Astrocyte of the spinal cord (primary cell): Measurements from ENCODE around the gene THAP2.
"Not testable (repeated sequence)": the region's sequence is repeated elsewhere in the genome, so short reads cannot be mapped to it uniquely, and the experiment has no call there.

Source experiments
- DNase-seq: peaks from one replicate; pipeline ENCODE4 v3.0.0; 2011; ENCODE audit warnings: low read depth, low spot score
- H3K4me3 ChIP-seq: 2 replicates; pipeline ENCODE4 v1.5.1; 2011; ENCODE audit warnings: low read depth, mild to moderate bottlenecking, low read length, moderate library complexity
- in situ Hi-C: cut with HindIII; loops from 2 replicates; pipeline ENCODE4 v1.10.0; 2017; ENCODE audit warnings: low sequenced_read_pairs
- TF ChIP-seq, protein P1 (sequence below): IDR thresholded peaks from 2 replicates; pipeline ENCODE4 v1.5.1; 2012; ENCODE audit warnings: low read depth, mild to moderate bottlenecking, low read length, inconsistent platforms

The THAP2 gene

DNA sequence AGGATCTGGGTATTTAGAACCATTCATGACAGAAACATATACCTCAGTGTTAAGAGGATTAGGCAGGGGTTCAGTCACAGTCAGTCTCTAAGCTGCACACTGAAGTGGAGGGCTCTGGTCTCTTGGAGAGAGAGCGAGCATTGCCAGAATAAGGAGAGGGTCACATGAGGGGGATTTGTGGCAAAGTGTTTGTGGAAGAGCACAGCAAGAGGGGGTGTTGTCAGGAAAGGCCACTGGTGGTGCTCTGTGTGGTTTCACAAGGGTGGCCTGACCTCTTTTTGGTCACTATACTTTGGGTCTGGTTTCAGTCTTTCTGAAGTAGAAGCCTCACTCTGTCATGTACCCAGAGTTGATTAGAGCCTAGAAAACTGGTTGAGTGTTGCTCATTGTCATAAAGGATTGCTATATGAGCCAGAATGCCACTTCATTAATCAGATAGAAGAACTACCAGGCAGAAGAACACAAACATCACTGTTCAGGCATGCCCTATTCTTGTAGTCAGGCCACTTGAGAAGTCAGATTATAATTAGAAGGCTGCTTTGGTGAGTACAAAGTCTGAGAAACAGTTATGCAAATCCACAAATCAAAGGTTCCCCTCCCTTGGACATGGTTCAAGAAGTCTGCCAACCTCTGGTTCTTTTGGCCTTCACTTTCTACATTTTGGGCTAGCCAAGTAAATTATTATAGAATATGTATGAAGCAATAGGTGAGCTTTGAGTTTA lies 30.2 kb downstream of the THAP2 start:
- in situ Hi-C loops, result no loop called here
- TF ChIP-seq, protein P1, sequence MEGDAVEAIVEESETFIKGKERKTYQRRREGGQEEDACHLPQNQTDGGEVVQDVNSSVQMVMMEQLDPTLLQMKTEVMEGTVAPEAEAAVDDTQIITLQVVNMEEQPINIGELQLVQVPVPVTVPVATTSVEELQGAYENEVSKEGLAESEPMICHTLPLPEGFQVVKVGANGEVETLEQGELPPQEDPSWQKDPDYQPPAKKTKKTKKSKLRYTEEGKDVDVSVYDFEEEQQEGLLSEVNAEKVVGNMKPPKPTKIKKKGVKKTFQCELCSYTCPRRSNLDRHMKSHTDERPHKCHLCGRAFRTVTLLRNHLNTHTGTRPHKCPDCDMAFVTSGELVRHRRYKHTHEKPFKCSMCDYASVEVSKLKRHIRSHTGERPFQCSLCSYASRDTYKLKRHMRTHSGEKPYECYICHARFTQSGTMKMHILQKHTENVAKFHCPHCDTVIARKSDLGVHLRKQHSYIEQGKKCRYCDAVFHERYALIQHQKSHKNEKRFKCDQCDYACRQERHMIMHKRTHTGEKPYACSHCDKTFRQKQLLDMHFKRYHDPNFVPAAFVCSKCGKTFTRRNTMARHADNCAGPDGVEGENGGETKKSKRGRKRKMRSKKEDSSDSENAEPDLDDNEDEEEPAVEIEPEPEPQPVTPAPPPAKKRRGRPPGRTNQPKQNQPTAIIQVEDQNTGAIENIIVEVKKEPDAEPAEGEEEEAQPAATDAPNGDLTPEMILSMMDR, result no peak
- no peak overlapping the region for H3K4me3 ChIP-seq
- no peak for DNase-seq

DNA sequence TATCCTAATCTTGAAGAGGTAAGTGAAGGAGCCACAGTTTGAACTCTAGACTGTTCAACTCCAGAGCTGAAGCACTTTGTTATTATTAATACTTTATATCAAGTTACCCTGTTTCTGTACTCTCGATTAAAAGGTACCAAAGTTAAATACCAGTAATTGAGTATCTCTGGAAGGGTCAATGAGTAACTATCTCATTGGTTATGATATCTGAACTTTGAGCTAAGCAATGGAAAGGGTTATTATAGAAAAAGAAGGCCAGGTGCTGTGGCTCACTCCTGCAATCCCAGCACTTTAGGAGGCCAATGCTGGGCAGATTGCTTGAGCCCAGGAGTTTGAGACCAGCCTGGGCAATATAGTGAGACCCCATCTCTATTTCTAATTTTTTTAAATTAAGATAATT lies 31.7 kb downstream of the THAP2 start:
- no peak for DNase-seq
- H3K4me3 ChIP-seq, result no peak overlapping the region
- in situ Hi-C loops, result no loop called here
- TF ChIP-seq, protein P1, result no peak

DNA sequence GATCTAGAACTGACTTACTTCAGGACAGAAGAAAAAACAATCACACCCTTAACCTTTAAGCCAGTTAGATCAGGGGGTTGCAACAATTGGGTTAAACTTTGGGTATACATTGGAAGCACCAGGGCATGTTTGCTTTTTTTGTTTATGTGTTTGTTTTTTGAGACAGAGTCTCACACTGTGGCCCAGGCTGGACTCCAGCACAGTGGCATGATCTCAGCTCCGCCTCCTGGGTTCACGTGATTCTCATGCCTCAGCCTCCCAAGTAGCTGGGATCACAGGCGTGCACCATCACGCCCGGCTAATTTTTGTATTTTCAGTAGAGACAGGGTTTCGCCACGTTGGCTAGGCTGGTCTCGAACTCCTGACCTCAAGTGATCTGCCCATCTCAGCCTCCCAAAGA lies 38.1 kb downstream of the THAP2 start:
- DNase-seq, H3K4me3 ChIP-seq, in situ Hi-C loops: not testable (repeated sequence)

DNA sequence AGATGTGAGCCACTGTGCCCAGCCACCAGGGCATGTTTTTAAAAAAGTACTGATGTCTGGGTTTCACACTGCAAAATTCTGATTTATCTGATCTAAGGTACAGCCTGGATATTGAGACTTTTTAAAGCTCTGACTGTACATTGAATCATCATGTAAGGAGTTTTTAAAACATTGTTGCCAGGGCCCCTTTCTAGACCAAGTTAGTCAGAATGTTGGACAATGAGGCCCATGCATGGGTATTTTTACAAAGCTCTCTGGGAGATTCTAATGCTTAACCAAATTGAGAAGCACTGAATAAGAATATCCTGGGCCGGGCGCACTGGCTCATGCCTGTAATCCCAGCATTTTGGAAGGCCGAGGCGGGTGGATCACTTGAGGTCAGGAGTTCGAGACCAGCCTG lies 38.5 kb downstream of the THAP2 start:
- no peak overlapping the region for H3K4me3 ChIP-seq
- no peak for DNase-seq
- in situ Hi-C loops, result no loop called here
- TF ChIP-seq, protein P1, result no peak

DNA sequence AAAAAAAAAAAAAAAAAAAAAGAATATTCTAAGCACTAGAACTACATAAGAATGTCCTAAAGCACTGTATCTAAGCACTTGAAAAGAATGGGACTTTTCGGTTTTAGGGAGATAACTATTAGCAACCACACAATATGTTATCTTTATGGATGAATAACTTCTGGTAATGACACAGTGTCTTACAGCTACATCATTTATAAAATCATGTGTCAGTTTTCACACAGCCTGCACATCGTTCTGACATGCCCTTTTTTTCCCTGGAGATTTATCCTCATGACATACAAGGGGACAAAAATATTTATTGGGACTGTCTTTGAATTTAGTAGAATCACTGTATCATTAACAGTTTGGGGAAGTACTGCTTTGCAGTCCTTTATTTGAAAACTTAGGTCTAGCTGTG lies 39.1 kb downstream of the THAP2 start:
- H3K4me3 ChIP-seq, result no peak overlapping the region
- in situ Hi-C loops, result no loop called here
- no peak for DNase-seq
- TF ChIP-seq, protein P1, result no peak

DNA sequence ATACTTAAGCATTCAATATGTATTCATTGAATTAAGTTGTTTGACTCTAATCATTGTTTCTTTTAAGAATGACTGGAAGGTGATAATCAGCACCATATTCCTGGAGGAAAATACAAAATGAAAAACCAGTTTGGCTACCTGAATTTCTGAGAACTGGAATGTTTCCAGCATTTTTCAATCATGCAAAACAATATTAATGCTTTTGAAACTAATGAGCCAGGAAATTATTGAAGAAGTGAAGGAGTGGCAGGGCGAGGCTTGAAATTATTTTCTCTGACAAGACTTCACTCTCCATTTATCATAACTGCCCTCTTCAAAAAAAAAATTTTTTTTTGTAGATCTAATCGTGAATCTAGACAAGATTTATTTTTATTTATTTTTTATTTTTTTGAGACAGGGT lies 40.8 kb downstream of the THAP2 start:
- in situ Hi-C loops, result no loop called here
- TF ChIP-seq, protein P1, result no peak
- no peak for DNase-seq
- H3K4me3 ChIP-seq, result no peak overlapping the region

DNA sequence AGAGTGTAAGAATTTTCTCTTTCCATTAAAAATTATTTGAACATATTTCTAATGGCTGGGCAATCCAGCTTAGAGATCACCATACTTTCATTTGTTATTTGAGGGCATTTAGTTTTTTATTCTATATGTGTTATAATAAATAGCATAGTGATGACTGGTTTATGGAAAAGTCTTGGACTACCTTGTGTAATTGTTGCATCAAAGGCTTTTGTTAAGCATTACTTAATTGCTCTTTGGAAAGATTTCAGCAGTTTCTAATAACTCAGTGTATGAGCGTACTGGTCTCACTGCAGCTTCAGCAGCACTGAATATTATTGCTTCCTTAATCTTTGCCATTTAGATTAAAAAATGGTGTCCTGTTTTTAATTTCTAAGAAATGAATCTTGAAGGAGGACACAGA lies 44.6 kb downstream of the THAP2 start:
- TF ChIP-seq, protein P1, result no peak
- no peak for DNase-seq
- in situ Hi-C loops, result no loop called here

More for the DNA sequence above, 44.6 kb downstream of the THAP2 start:
- H3K4me3 ChIP-seq, result no peak overlapping the region
